MM.1S (cell line): ENCODE results near the gene FGF9.

Source experiments
- DNase-seq: peaks from one replicate; pipeline ENCODE4 v3.0.0-alpha.2; 2015
- H2AFZ ChIP-seq: fragments of 300-600 bp; sonication (generic); 2 replicates; pipeline ENCODE4 v1.6.0; 2016; ENCODE audit warnings: antibody characterized with exemption, low read length
- H3F3A ChIP-seq: fragments of 300-600 bp; sonication (generic); 2 replicates; pipeline ENCODE4 v1.6.1; 2016; ENCODE audit warnings: mild to moderate bottlenecking, antibody characterized with exemption, low read length, moderate library complexity, mixed read lengths; ENCODE audit not compliant: insufficient read depth
- H3K27ac ChIP-seq: fragments of 300-600 bp; sonication (generic); 2 replicates; pipeline ENCODE4 v1.5.1; 2016; ENCODE audit warnings: mild to moderate bottlenecking, low read length
- H3K27me3 ChIP-seq: fragments of 300-600 bp; sonication (generic); replicated peaks from 2 replicates; pipeline ENCODE4 v1.6.0; 2016; ENCODE audit warnings: low read length; ENCODE audit not compliant: insufficient read depth
- H3K36me3 ChIP-seq: fragments of 300-600 bp; sonication (generic); replicated peaks from 2 replicates; pipeline ENCODE4 v1.6.1; 2016; ENCODE audit warnings: mild to moderate bottlenecking, low read length, mixed read lengths; ENCODE audit not compliant: insufficient read depth
- H3K4me1 ChIP-seq: fragments of 300-600 bp; sonication (generic); 2 replicates; pipeline ENCODE4 v1.6.1; 2016; ENCODE audit warnings: low read length, mixed read lengths
- H3K4me2 ChIP-seq: fragments of 300-600 bp; sonication (generic); 2 replicates; pipeline ENCODE4 v1.6.0; 2016; ENCODE audit warnings: low read depth, low read length
- H3K4me3 ChIP-seq: fragments of 300-600 bp; sonication (generic); 2 replicates; pipeline ENCODE4 v1.5.1; 2016; ENCODE audit warnings: low read length, mixed read lengths
- H3K79me2 ChIP-seq: fragments of 300-600 bp; sonication (generic); 2 replicates; pipeline ENCODE4 v1.6.1; 2016; ENCODE audit warnings: mixed run types, low read length, mixed read lengths
- H3K9ac ChIP-seq: fragments of 300-600 bp; sonication (generic); 2 replicates; pipeline ENCODE4 v1.6.1; 2016; ENCODE audit warnings: low read length, mixed read lengths
- H3K9me2 ChIP-seq: fragments of 300-600 bp; sonication (generic); replicated peaks from 2 replicates; pipeline ENCODE4 v1.6.1; 2016; ENCODE audit warnings: mild to moderate bottlenecking, low read length, mixed read lengths; ENCODE audit not compliant: insufficient read depth
- H3K9me3 ChIP-seq: fragments of 300-600 bp; sonication (generic); replicated peaks from 2 replicates; pipeline ENCODE4 v1.6.1; 2016; ENCODE audit warnings: mild to moderate bottlenecking, low read length, mixed read lengths; ENCODE audit not compliant: insufficient read depth
- H4K20me1 ChIP-seq: fragments of 300-600 bp; sonication (generic); 2 replicates; pipeline ENCODE4 v1.6.1; 2016; ENCODE audit warnings: mild to moderate bottlenecking, low read length, moderate library complexity, mixed read lengths; ENCODE audit not compliant: insufficient read depth
- EZH2 ChIP-seq: fragments of 300-600 bp; sonication (generic); optimal IDR thresholded peaks from 2 replicates; pipeline ENCODE3; 2017; ENCODE audit warnings: low read depth, mild to moderate bottlenecking, antibody characterized with exemption, low read length, mixed read lengths
- EZH2phosphoT487 ChIP-seq: fragments of 300-600 bp; sonication (generic); IDR thresholded peaks from 2 replicates; pipeline ENCODE4 v1.6.1; 2018; ENCODE audit warnings: antibody characterized with exemption, low read length
- TF ChIP-seq, protein P1 (sequence below): fragments of 300-600 bp; sonication (generic); IDR thresholded peaks from 2 replicates; pipeline ENCODE4 v1.5.1; 2016; ENCODE audit warnings: antibody characterized with exemption, low read length, mixed read lengths

The FGF9 gene

DNA sequence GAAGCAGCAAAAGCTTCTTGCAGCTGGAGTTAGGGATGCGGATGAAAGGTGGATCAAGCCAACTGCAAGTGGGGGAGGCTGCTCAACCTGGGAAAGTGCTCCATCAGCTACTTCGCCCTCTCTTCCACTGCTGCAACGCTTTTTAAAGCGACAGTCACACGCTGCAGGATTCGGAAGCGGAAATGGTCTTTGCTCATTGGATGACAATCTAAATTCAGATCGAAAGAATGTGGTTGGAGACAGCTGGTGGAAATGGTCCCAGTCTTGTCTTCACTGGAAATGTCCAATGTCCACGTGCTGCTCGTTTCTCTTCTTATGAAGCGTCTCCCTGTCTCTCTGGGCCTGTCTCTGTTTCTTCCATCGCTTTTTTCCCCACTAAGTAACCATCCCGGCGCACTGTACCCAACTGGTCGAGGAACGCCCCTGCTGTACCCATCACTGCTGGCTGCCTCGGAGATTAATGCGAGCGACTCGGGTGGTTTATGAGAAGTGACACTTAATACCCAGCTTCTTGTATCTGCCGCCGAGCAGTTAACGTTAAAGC, 2.1 kb upstream of the FGF9 start:
- no peaks in the 10 kb centered on the region for H4K20me1 ChIP-seq
- TF ChIP-seq EZH2: no peak
- TF ChIP-seq, protein P1, sequence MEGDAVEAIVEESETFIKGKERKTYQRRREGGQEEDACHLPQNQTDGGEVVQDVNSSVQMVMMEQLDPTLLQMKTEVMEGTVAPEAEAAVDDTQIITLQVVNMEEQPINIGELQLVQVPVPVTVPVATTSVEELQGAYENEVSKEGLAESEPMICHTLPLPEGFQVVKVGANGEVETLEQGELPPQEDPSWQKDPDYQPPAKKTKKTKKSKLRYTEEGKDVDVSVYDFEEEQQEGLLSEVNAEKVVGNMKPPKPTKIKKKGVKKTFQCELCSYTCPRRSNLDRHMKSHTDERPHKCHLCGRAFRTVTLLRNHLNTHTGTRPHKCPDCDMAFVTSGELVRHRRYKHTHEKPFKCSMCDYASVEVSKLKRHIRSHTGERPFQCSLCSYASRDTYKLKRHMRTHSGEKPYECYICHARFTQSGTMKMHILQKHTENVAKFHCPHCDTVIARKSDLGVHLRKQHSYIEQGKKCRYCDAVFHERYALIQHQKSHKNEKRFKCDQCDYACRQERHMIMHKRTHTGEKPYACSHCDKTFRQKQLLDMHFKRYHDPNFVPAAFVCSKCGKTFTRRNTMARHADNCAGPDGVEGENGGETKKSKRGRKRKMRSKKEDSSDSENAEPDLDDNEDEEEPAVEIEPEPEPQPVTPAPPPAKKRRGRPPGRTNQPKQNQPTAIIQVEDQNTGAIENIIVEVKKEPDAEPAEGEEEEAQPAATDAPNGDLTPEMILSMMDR: no peak
- no peak for TF ChIP-seq EZH2phosphoT487
- H3K27ac ChIP-seq: peak overlapping the region; percentile 81
- H3K9me3 ChIP-seq: no peaks in the 10 kb centered on the region
- peaks cover 17% of the 10 kb centered on the region for H3F3A ChIP-seq
- no peaks in the 10 kb centered on the region for H3K9me2 ChIP-seq
- DNase-seq: peak; percentile 35
- H3K4me2 ChIP-seq: peak overlapping the region; percentile 85
- H3K4me1 ChIP-seq: peaks cover 10% of the 10 kb centered on the region; the same call in 1 of the 2 replicates
- H3K27me3 ChIP-seq: no peaks in the 10 kb centered on the region
- H2AFZ ChIP-seq: peak overlapping the region; percentile 63
- no peaks in the 10 kb centered on the region for H3K79me2 ChIP-seq
- peak overlapping the region; percentile 70 for H3K4me3 ChIP-seq
- no peaks in the 10 kb centered on the region for H3K36me3 ChIP-seq
- peak overlapping the region; percentile 81 for H3K9ac ChIP-seq

DNA sequence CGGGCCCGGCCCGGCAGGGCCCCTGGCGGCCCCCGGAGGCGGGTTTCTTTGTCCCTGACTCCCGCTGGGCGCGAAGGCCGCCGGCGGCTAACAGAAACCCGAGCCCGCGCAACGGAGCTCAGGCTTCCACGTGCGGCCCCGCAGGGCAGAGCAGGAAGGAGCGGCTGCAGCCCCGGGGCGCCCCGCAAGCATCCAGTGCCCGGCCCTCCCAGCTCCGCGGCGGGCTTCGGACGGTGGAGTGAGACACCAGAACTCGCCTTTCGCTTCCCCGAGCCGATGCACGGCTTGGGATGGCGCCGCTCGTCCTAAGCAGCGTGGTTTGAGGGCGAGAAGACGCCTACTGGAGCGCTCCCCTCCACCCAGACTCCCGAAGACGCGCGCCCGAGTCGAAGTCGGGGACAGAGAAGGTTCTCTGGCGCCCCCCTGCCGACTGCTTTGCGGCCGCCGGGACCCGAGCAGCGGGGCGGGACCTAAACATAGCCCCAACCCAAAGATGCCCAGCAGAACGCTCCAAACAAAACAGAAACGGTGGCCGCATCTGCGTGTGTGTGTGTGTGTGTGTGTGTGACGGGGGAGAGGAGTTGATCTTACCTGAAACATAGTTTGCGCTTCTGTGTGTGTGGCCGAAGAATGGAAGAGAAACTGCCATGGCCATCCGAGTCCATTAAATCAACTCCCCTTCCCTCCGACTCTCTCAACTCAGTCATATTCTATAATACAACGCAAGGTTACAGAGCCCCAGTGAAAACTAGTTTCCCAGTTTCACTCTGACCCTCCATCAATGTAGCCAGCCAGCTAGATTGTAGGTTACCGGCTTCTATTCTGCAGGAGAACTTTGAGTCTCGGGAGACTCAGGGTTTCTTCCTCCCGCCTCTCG, 629 bp upstream of the FGF9 start:
- Histone ChIP-seq H3K79me2 (no peaks in the 10 kb centered on the region), H3K4me2 (peak overlapping the region; percentile 85; the same call in 1 of the 2 replicates), H3F3A (peaks cover 17% of the 10 kb centered on the region), H3K36me3 (no peaks in the 10 kb centered on the region), H3K4me1 (peaks cover 10% of the 10 kb centered on the region; the same call in 1 of the 2 replicates), H2AFZ (peak overlapping the region; percentile 75), H3K4me3 (peak overlapping the region; percentile 70), H3K27me3 (no peaks in the 10 kb centered on the region), H3K9me3 (no peaks in the 10 kb centered on the region), H3K9me2 (no peaks in the 10 kb centered on the region), H3K9ac (peak overlapping the region; percentile 81), H4K20me1 (no peaks in the 10 kb centered on the region), H3K27ac (peak overlapping the region; percentile 81)
- no peak for TF ChIP-seq EZH2phosphoT487
- TF ChIP-seq, protein P1: peak; percentile 20; the same call in 1 of the 2 replicates
- TF ChIP-seq EZH2: no peak
- peak; percentile 70 for DNase-seq

DNA sequence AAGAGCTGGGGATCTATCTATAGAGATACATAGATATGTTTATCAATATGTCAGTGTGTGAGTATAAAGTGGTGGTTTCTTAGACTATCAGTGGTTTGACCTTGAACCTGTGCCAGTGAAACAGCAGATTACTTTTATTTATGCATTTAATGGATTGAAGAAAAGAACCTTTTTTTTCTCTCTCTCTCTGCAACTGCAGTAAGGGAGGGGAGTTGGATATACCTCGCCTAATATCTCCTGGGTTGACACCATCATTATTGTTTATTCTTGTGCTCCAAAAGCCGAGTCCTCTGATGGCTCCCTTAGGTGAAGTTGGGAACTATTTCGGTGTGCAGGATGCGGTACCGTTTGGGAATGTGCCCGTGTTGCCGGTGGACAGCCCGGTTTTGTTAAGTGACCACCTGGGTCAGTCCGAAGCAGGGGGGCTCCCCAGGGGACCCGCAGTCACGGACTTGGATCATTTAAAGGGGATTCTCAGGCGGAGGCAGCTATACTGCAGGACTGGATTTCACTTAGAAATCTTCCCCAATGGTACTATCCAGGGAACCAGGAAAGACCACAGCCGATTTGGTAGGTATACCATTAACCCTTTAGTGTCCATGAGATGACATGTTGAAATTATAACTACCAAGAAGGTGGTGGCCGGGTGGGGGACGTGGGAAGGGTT, 880 bp downstream of the FGF9 start:
- TF ChIP-seq, protein P1: no peak
- TF ChIP-seq EZH2 (no peak), EZH2phosphoT487 (no peak)
- Histone ChIP-seq H3K4me3 (peak overlapping the region; percentile 54), H2AFZ (no peak overlapping the region), H3K9ac (peak overlapping the region; percentile 50), H3K27me3 (no peaks in the 10 kb centered on the region), H3K4me2 (peak overlapping the region; percentile 85), H3K27ac (peak overlapping the region; percentile 81; the same call in 1 of the 2 replicates), H3K9me3 (no peaks in the 10 kb centered on the region), H4K20me1 (no peaks in the 10 kb centered on the region), H3K4me1 (peaks cover 10% of the 10 kb centered on the region; the same call in 1 of the 2 replicates), H3K9me2 (no peaks in the 10 kb centered on the region), H3F3A (peaks cover 20% of the 10 kb centered on the region), H3K79me2 (no peaks in the 10 kb centered on the region), H3K36me3 (no peaks in the 10 kb centered on the region)
- peak; percentile 9 for DNase-seq
